Neural cell (in vitro differentiated cells): Measurements from ENCODE around the gene PHLDB1. TPM values are rescaled to one million over a fixed set of nuclear protein-coding genes. Genes with fewer than 3 reads are reported as not detected.

Experiments
- H2AFZ ChIP-seq: fragments of 200-600, 300-800 bp; sonication (generic), shearing (Covaris generic); 2 replicates; pipeline ENCODE4 v1.6.0; 2014; ENCODE audit warnings: low read depth, mild to moderate bottlenecking, antibody characterized with exemption, low read length, moderate library complexity
- H3F3A ChIP-seq: fragments of 200-600 bp; shearing (Covaris generic); 2 replicates; pipeline ENCODE4 v1.6.1; 2016; ENCODE audit warnings: mild to moderate bottlenecking, moderate library complexity, mixed read lengths, antibody characterized with exemption, low read length; ENCODE audit not compliant: insufficient read depth, poor library complexity, severe bottlenecking
- H3K27ac ChIP-seq: fragments of 200-600, 300-800 bp; sonication (generic), shearing (Covaris generic); 2 replicates; pipeline ENCODE4 v1.5.1; 2014; ENCODE audit warnings: mild to moderate bottlenecking, low read length, moderate library complexity
- H3K27me3 ChIP-seq: fragments of 300-800, 200-600 bp; sonication (generic), shearing (Covaris generic); 2 replicates; pipeline ENCODE4 v1.6.0; 2014; ENCODE audit warnings: mild to moderate bottlenecking, low read depth, low read length, moderate library complexity; ENCODE audit not compliant: insufficient read depth
- H3K36me3 ChIP-seq: fragments of 300-800, 200-600 bp; sonication (generic), shearing (Covaris generic); 2 replicates; pipeline ENCODE4 v1.5.1; 2014; ENCODE audit warnings: mild to moderate bottlenecking, antibody characterized with exemption, low read length, moderate library complexity; ENCODE audit not compliant: insufficient read depth
- H3K4me2 ChIP-seq: fragments of 300-800, 200-600 bp; sonication (generic), shearing (Covaris generic); 2 replicates; pipeline ENCODE4 v1.6.0; 2014; ENCODE audit warnings: mild to moderate bottlenecking, low read length
- H3K4me3 ChIP-seq: fragments of 300-800, 200-600 bp; sonication (generic), shearing (Covaris generic); 2 replicates; pipeline ENCODE4 v1.5.1; 2014; ENCODE audit warnings: mild to moderate bottlenecking, low read length, moderate library complexity
- H3K79me2 ChIP-seq: fragments of 200-600 bp; shearing (Covaris generic); replicated peaks from 2 replicates; pipeline ENCODE4 v1.6.0; 2014; ENCODE audit warnings: mild to moderate bottlenecking, low read length, moderate library complexity; ENCODE audit not compliant: insufficient read depth
- H3K9ac ChIP-seq: fragments of 300-800, 200-600 bp; sonication (generic), shearing (Covaris generic); 2 replicates; pipeline ENCODE4 v1.6.1; 2016; ENCODE audit warnings: mild to moderate bottlenecking, low read length, mixed read lengths
- H3K9me2 ChIP-seq: fragments of 200-600 bp; shearing (Covaris generic); 2 replicates; pipeline ENCODE4 v1.6.1; 2016; ENCODE audit warnings: mild to moderate bottlenecking, low read length, mixed read lengths; ENCODE audit not compliant: insufficient read depth
- H3K9me3 ChIP-seq: fragments of 200-600, 300-800 bp; sonication (generic), shearing (Covaris generic); 2 replicates; pipeline ENCODE4 v1.6.1; 2016; ENCODE audit warnings: mild to moderate bottlenecking, mixed run types, low read length, moderate library complexity, mixed read lengths
- H4K20me1 ChIP-seq: fragments of 200-600 bp; shearing (Covaris generic); 2 replicates; pipeline ENCODE4 v1.6.1; 2016; ENCODE audit warnings: mild to moderate bottlenecking, mixed run types; ENCODE audit not compliant: insufficient read depth
- EP300 ChIP-seq: fragments of 450-650 bp; conservative IDR thresholded peaks from 2 replicates; pipeline ENCODE4 v1.6.1; 2014; ENCODE audit warnings: antibody characterized with exemption, mild to moderate bottlenecking, moderate library complexity; ENCODE audit not compliant: poor library complexity, severe bottlenecking
- EZH2 ChIP-seq: fragments of 200-600, 300-800 bp; shearing (Covaris generic), sonication (generic); IDR thresholded peaks from 2 replicates; pipeline ENCODE4 v1.6.1; 2014; ENCODE audit warnings: antibody characterized with exemption, low read length, borderline replicate concordance, mild to moderate bottlenecking; ENCODE audit not compliant: insufficient read depth, poor library complexity, severe bottlenecking
- MXI1 ChIP-seq: fragments of 450-650 bp; conservative IDR thresholded peaks from 2 replicates; pipeline ENCODE4 v1.6.1; 2014; ENCODE audit warnings: antibody characterized with exemption, mild to moderate bottlenecking; ENCODE audit not compliant: poor library complexity, severe bottlenecking
- POLR2AphosphoS5 ChIP-seq: IDR thresholded peaks from 2 replicates; pipeline ENCODE4 v1.6.1; 2012
- RAD21 ChIP-seq: fragments of 450-650 bp; conservative IDR thresholded peaks from 2 replicates; pipeline ENCODE4 v1.6.1; 2014; ENCODE audit warnings: antibody characterized with exemption, mild to moderate bottlenecking, moderate library complexity
- SMC3 ChIP-seq: fragments of 450-650 bp; conservative IDR thresholded peaks from 2 replicates; pipeline ENCODE4 v1.6.1; 2014; ENCODE audit warnings: antibody characterized with exemption, mild to moderate bottlenecking, moderate library complexity; ENCODE audit not compliant: poor library complexity
- TAF1 ChIP-seq: IDR thresholded peaks from 2 replicates; pipeline ENCODE4 v1.6.1; 2012; ENCODE audit warnings: low read depth
- polyA plus RNA-seq: library from polyadenylated mRNA; depleted of rRNA; stranded (reverse); fragments of >200 nt; gene quantifications from 2 replicates; pipeline ENCODE4 v1.2.3, GENCODE V29; 2014
- TF ChIP-seq, protein P1 (sequence below): IDR thresholded peaks from 2 replicates; pipeline ENCODE4 v1.6.1; 2012; ENCODE audit warnings: borderline replicate concordance
- TF ChIP-seq, protein P2 (sequence below): fragments of 450-650 bp; IDR thresholded peaks from 2 replicates; pipeline ENCODE4 v1.5.1; 2014; ENCODE audit warnings: antibody characterized with exemption, mild to moderate bottlenecking, moderate library complexity; ENCODE audit not compliant: poor library complexity, severe bottlenecking

Gene PHLDB1
- polyA plus RNA-seq, 1 donor from 2014 or later, result 114 TPM

GRCh38 chr11:118639899-118640298 lies 32.5 kb downstream of the PHLDB1 start:
- no peak overlapping the region for H2AFZ ChIP-seq
- H3K4me3 ChIP-seq, result no peak overlapping the region
- no peaks in the 10 kb centered on the region for H4K20me1 ChIP-seq
- H3F3A ChIP-seq, result no peaks in the 10 kb centered on the region
- H3K9ac ChIP-seq, result no peak overlapping the region
- no peaks in the 10 kb centered on the region for H3K27me3 ChIP-seq
- TF ChIP-seq POLR2AphosphoS5 (no peak), SMC3 (no peak), EP300 (no peak), TAF1 (no peak), MXI1 (no peak), EZH2 (no peak), RAD21 (no peak)
- TF ChIP-seq, protein P1, sequence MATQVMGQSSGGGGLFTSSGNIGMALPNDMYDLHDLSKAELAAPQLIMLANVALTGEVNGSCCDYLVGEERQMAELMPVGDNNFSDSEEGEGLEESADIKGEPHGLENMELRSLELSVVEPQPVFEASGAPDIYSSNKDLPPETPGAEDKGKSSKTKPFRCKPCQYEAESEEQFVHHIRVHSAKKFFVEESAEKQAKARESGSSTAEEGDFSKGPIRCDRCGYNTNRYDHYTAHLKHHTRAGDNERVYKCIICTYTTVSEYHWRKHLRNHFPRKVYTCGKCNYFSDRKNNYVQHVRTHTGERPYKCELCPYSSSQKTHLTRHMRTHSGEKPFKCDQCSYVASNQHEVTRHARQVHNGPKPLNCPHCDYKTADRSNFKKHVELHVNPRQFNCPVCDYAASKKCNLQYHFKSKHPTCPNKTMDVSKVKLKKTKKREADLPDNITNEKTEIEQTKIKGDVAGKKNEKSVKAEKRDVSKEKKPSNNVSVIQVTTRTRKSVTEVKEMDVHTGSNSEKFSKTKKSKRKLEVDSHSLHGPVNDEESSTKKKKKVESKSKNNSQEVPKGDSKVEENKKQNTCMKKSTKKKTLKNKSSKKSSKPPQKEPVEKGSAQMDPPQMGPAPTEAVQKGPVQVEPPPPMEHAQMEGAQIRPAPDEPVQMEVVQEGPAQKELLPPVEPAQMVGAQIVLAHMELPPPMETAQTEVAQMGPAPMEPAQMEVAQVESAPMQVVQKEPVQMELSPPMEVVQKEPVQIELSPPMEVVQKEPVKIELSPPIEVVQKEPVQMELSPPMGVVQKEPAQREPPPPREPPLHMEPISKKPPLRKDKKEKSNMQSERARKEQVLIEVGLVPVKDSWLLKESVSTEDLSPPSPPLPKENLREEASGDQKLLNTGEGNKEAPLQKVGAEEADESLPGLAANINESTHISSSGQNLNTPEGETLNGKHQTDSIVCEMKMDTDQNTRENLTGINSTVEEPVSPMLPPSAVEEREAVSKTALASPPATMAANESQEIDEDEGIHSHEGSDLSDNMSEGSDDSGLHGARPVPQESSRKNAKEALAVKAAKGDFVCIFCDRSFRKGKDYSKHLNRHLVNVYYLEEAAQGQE, result no peak
- TF ChIP-seq, protein P2, sequence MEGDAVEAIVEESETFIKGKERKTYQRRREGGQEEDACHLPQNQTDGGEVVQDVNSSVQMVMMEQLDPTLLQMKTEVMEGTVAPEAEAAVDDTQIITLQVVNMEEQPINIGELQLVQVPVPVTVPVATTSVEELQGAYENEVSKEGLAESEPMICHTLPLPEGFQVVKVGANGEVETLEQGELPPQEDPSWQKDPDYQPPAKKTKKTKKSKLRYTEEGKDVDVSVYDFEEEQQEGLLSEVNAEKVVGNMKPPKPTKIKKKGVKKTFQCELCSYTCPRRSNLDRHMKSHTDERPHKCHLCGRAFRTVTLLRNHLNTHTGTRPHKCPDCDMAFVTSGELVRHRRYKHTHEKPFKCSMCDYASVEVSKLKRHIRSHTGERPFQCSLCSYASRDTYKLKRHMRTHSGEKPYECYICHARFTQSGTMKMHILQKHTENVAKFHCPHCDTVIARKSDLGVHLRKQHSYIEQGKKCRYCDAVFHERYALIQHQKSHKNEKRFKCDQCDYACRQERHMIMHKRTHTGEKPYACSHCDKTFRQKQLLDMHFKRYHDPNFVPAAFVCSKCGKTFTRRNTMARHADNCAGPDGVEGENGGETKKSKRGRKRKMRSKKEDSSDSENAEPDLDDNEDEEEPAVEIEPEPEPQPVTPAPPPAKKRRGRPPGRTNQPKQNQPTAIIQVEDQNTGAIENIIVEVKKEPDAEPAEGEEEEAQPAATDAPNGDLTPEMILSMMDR, result no peak
- no peak overlapping the region for H3K27ac ChIP-seq
- no peaks in the 10 kb centered on the region for H3K9me2 ChIP-seq
- no peaks in the 10 kb centered on the region for H3K9me3 ChIP-seq
- H3K36me3 ChIP-seq, result peaks cover 13% of the 10 kb centered on the region
- H3K4me2 ChIP-seq, result no peak overlapping the region
- H3K79me2 ChIP-seq, result no peaks in the 10 kb centered on the region

GRCh38 chr11:118640332-118641154 lies 33.1 kb downstream of the PHLDB1 start:
- H3K9me2 ChIP-seq, result no peaks in the 10 kb centered on the region
- H3K27ac ChIP-seq, result no peak overlapping the region
- H3K9me3 ChIP-seq, result no peaks in the 10 kb centered on the region
- H3K4me2 ChIP-seq, result no peak overlapping the region
- H3K36me3 ChIP-seq, result peaks cover 14% of the 10 kb centered on the region
- H3K4me3 ChIP-seq, result no peak overlapping the region
- no peak overlapping the region for H2AFZ ChIP-seq
- H3K9ac ChIP-seq, result no peak overlapping the region
- no peaks in the 10 kb centered on the region for H3K27me3 ChIP-seq
- no peaks in the 10 kb centered on the region for H3F3A ChIP-seq
- TF ChIP-seq, protein P1, result no peak
- TF ChIP-seq TAF1 (no peak), EP300 (no peak), RAD21 (no peak), EZH2 (no peak), SMC3 (no peak), POLR2AphosphoS5 (no peak), MXI1 (no peak)
- TF ChIP-seq, protein P2, result no peak
- H3K79me2 ChIP-seq, result no peaks in the 10 kb centered on the region
- H4K20me1 ChIP-seq, result no peaks in the 10 kb centered on the region
